ENCODE data around the gene NALCN. TPM values are rescaled to one million over a fixed set of nuclear protein-coding genes. Genes with fewer than 3 reads are reported as not detected.

NALCN gene
- total and polyA plus RNA-seq, 10 of the 15 experiments (the other 5 are each of a cell fraction or from before 2014, with no cell fraction given): under 0.01 TPM; not detected in 9

- no peak for FAIRE-seq
- RAD21 ChIA-PET (ENCODE audit: unreplicated experiment): no interaction called here
Measured at GRCh38 chr13:101433895-101434294, 17.6 kb upstream of the NALCN start.

More at GRCh38 chr13:101433895-101434294, 17.6 kb upstream of the NALCN start:
- TF ChIP-seq MTA2 (IDR thresholded peaks at IDR 0.05; ENCODE audit: low read depth) (no peak), CBX5 (IDR thresholded peaks at IDR 0.05; ENCODE audit: low read depth) (no peak), HDGF (IDR thresholded peaks at IDR 0.05) (no peak), PKNOX1 (IDR thresholded peaks at IDR 0.05) (no peak), PAX8 (IDR thresholded peaks at IDR 0.05) (no peak), GATAD2B (conservative IDR thresholded peaks at IDR 0.05; ENCODE audit: low read depth) (no peak), ELK1 (IDR thresholded peaks at IDR 0.05; ENCODE audit: low read depth, low read length) (no peak), ZNF207 (IDR thresholded peaks at IDR 0.05; ENCODE audit: borderline replicate concordance) (no peak), FOXK2 (IDR thresholded peaks at IDR 0.05) (no peak), ATF7 (IDR thresholded peaks at IDR 0.05; ENCODE audit: low read depth) (no peak), TCF7 (IDR thresholded peaks at IDR 0.05; ENCODE audit: borderline replicate concordance) (no peak), NR2C2 (IDR thresholded peaks at IDR 0.05; ENCODE audit: borderline replicate concordance, control insufficient read depth, insufficient read length, low read depth) (no peak), ZNF622 (IDR thresholded peaks at IDR 0.05) (no peak), TBL1XR1 (IDR thresholded peaks at IDR 0.05; ENCODE audit: low read depth, low read length) (no peak), CBFB (IDR thresholded peaks at IDR 0.05; ENCODE audit: low read depth) (no peak), ZBED1 (IDR thresholded peaks at IDR 0.05; ENCODE audit: borderline replicate concordance) (no peak)
- POLR2A ChIA-PET: no interaction called here
- no TSS peak for BruUV-seq (replicated peaks)
- CTCF ChIA-PET: no interaction called here
- Histone ChIP-seq H3K9ac (ENCODE audit: control insufficient read depth, insufficient read depth, low read length) (no peak overlapping the region), H3K27me3 (replicated peaks in 1 of 2; ENCODE audit: control insufficient read depth in 2 of 2, insufficient read depth in 2 of 2, low read length in 1 of 2) (no peaks in the 10 kb centered on the region), H4K20me1 (ENCODE audit: control insufficient read depth, insufficient read depth) (no peaks in the 10 kb centered on the region), H3K4me1 (ENCODE audit: control insufficient read depth, insufficient read depth, low read length) (no peaks in the 10 kb centered on the region), H3K27ac (ENCODE audit: control insufficient read depth, insufficient read depth) (no peak overlapping the region), H3K4me2 (ENCODE audit: control insufficient read depth, insufficient read depth) (no peak overlapping the region), H3K36me3 (ENCODE audit: control insufficient read depth in 2 of 2, insufficient read depth in 2 of 2, low read length in 1 of 2) (no peaks in the 10 kb centered on the region), H3K9me3 (replicated peaks; ENCODE audit: control insufficient read depth, insufficient read depth, low read length) (no peaks in the 10 kb centered on the region), H2AFZ (ENCODE audit: control insufficient read depth, low read depth, low read length) (no peak overlapping the region), H3K79me2 (ENCODE audit: control insufficient read depth, insufficient read depth, low read length) (no peaks in the 10 kb centered on the region), H3K4me3 (no peak overlapping the region)
- intact Hi-C loops (cut with micrococcal nuclease; ENCODE audit: unreplicated experiment) (no loop called here), in situ Hi-C loops (cut with MboI) (no loop called here)
- no peak for DNase-seq (ENCODE audit: low read depth, low spot score)
- ATAC-seq: no peak
- SMC1A ChIA-PET (ENCODE audit: uncharacterized antibody, unreplicated experiment): no interaction called here
